ENCODE measurements around the gene ZBTB8OS. TPM values are rescaled to one million over a fixed set of nuclear protein-coding genes. Genes with fewer than 3 reads are reported as not detected.
"Not testable (repeated sequence)": the region's sequence is repeated elsewhere in the genome, so short reads cannot be mapped to it uniquely, and the experiment has no call there.

The ZBTB8OS gene
- total RNA-seq, 1 experiment from 2014 or later: 42.7 TPM

DNA sequence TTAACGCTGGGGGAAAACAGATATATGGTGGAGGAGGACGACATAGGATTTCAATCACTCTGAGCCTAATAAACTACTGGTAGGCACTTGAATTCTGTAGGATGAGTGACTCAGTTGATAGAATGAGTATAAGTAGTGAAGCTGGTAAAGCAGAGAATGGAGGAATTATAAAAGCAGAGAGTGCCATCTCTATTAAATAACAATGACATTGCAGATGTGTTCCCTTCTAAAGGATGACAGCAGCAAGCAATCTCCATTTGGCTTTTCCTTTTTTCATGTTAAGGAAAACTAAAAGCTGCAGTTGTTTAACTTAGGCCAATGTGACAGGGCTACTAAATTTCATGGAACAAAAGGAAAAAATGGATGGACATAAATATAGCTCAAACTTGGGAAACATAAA is 17.5 kb downstream of the ZBTB8OS start:
- Histone ChIP-seq H3K4me3 (no peak overlapping the region), H2AFZ (no peak overlapping the region), H3K36me3 (ENCODE audit: low read depth) (peaks cover 17% of the 10 kb centered on the region; the same call in 1 of the 2 replicates), H3K27me3 (ENCODE audit: insufficient read depth, low read depth) (no peaks in the 10 kb centered on the region), H3F3A (ENCODE audit: insufficient read depth, low read depth) (peaks cover 16% of the 10 kb centered on the region), H3K9me3 (ENCODE audit: insufficient read depth, low read depth) (no peaks in the 10 kb centered on the region), H3K4me2 (no peak overlapping the region), H3K27ac (no peak overlapping the region), H3K79me2 (ENCODE audit: low read depth) (peaks cover 18% of the 10 kb centered on the region), H4K20me1 (ENCODE audit: insufficient read depth) (no peaks in the 10 kb centered on the region), H3K9me2 (ENCODE audit: insufficient read depth) (no peaks in the 10 kb centered on the region), H3K4me1 (replicated peaks; ENCODE audit: insufficient read depth) (peaks cover 20% of the 10 kb centered on the region)
- CTCF ChIA-PET: no interaction called here
- no TSS peak for BruUV-seq (replicated peaks)
- DNase-seq: no peak
- POLR2A ChIA-PET (ENCODE audit: unreplicated experiment): no interaction called here
- intact Hi-C loops (cut with micrococcal nuclease; ENCODE audit: unreplicated experiment): no loop called here
- no peak for TF ChIP-seq CTCF (conservative IDR thresholded peaks at IDR 0.05)
- no peak for TF ChIP-seq EZH2 (IDR thresholded peaks at IDR 0.05; ENCODE audit: low read depth)

- H3K9me2 ChIP-seq (ENCODE audit: insufficient read depth); H3K4me2 ChIP-seq; DNase-seq; H3K9me3 ChIP-seq (ENCODE audit: insufficient read depth, low read depth); CTCF ChIA-PET; H3K4me1 ChIP-seq (replicated peaks; ENCODE audit: insufficient read depth); H4K20me1 ChIP-seq (ENCODE audit: insufficient read depth); intact Hi-C loops (cut with micrococcal nuclease; ENCODE audit: unreplicated experiment); H3K27ac ChIP-seq; H3K79me2 ChIP-seq (ENCODE audit: low read depth); H3K27me3 ChIP-seq (ENCODE audit: insufficient read depth, low read depth); H2AFZ ChIP-seq; POLR2A ChIA-PET (ENCODE audit: unreplicated experiment); BruUV-seq (replicated peaks); H3K4me3 ChIP-seq: not testable (repeated sequence)
- Histone ChIP-seq H3K36me3 (ENCODE audit: low read depth) (peaks cover 17% of the 10 kb centered on the region; the same call in 1 of the 2 replicates), H3F3A (ENCODE audit: insufficient read depth, low read depth) (peaks cover 15% of the 10 kb centered on the region)
Measured at GRCh38 chr1:32630173-32630572, 20.2 kb downstream of the ZBTB8OS start.

GRCh38 chr1:32627596-32628162 is 22.7 kb downstream of the ZBTB8OS start:
- no peaks in the 10 kb centered on the region for H3K9me3 ChIP-seq (ENCODE audit: insufficient read depth, low read depth)
- H3K4me3 ChIP-seq: no peak overlapping the region
- H4K20me1 ChIP-seq (ENCODE audit: insufficient read depth): no peaks in the 10 kb centered on the region
- H3K4me2 ChIP-seq: no peak overlapping the region
- peaks cover 5% of the 10 kb centered on the region for H3F3A ChIP-seq (ENCODE audit: insufficient read depth, low read depth)
- no TSS peak for BruUV-seq (replicated peaks)
- no peaks in the 10 kb centered on the region for H3K79me2 ChIP-seq (ENCODE audit: low read depth)
- no peak for DNase-seq
- H2AFZ ChIP-seq: no peak overlapping the region
- intact Hi-C loops (cut with micrococcal nuclease; ENCODE audit: unreplicated experiment): no loop called here
- ChIA-PET POLR2A (ENCODE audit: unreplicated experiment) (no interaction called here), CTCF (no interaction called here)
- TF ChIP-seq CTCF (conservative IDR thresholded peaks at IDR 0.05): no peak
- TF ChIP-seq EZH2 (IDR thresholded peaks at IDR 0.05; ENCODE audit: low read depth): no peak
- H3K4me1 ChIP-seq (replicated peaks; ENCODE audit: insufficient read depth): no peaks in the 10 kb centered on the region
- no peak overlapping the region for H3K27ac ChIP-seq
- no peaks in the 10 kb centered on the region for H3K9me2 ChIP-seq (ENCODE audit: insufficient read depth)
- H3K36me3 ChIP-seq (ENCODE audit: low read depth): peaks cover 7% of the 10 kb centered on the region; the same call in 1 of the 2 replicates
- no peaks in the 10 kb centered on the region for H3K27me3 ChIP-seq (ENCODE audit: insufficient read depth, low read depth)

DNA sequence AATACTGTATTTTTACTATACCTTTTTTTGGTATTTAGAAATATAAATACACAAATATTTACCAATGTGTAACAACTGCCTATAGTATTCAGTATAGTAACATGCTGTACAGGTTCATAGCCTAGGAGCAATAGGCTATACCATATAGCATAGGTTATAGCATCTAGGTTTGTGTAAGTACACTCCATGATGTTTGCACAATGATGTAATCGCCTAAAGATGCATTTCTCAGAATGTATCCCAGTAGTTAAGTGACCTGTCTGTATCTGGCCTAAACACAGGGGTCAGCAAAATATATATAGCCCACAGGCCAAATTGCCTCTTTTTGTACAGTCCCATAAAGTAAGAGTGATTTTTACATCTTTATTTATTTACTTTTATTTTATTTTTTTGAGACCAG is 24.2 kb downstream of the ZBTB8OS start:
- no peak for DNase-seq
- ChIA-PET CTCF (no interaction called here), POLR2A (ENCODE audit: unreplicated experiment) (no interaction called here)
- Histone ChIP-seq H3K79me2 (ENCODE audit: low read depth) (no peaks in the 10 kb centered on the region), H3F3A (ENCODE audit: insufficient read depth, low read depth) (peaks cover 12% of the 10 kb centered on the region), H3K4me2 (no peak overlapping the region), H4K20me1 (ENCODE audit: insufficient read depth) (no peaks in the 10 kb centered on the region), H2AFZ (no peak overlapping the region), H3K36me3 (ENCODE audit: low read depth) (0 out of 2 replicates have a peak, but pooled peaks cover 7% of the 10 kb centered on the region), H3K4me1 (replicated peaks; ENCODE audit: insufficient read depth) (no peaks in the 10 kb centered on the region), H3K27ac (no peak overlapping the region), H3K9me3 (ENCODE audit: insufficient read depth, low read depth) (no peaks in the 10 kb centered on the region), H3K27me3 (ENCODE audit: insufficient read depth, low read depth) (no peaks in the 10 kb centered on the region), H3K9me2 (ENCODE audit: insufficient read depth) (no peaks in the 10 kb centered on the region), H3K4me3 (no peak overlapping the region)
- TF ChIP-seq EZH2 (IDR thresholded peaks at IDR 0.05; ENCODE audit: low read depth) (no peak), CTCF (conservative IDR thresholded peaks at IDR 0.05) (no peak)
- intact Hi-C loops (cut with micrococcal nuclease; ENCODE audit: unreplicated experiment): no loop called here
- BruUV-seq (replicated peaks): no TSS peak

All from PC-9 (cell line).